GM21619 (cell line): ENCODE results near the gene EED.

Source experiments
- ATAC-seq: cut with Tn5 transposase; IDR thresholded peaks from one replicate; pipeline ENCODE4 v1.9.1; 2021; ENCODE audit not compliant: unreplicated experiment

The EED gene, protein sequence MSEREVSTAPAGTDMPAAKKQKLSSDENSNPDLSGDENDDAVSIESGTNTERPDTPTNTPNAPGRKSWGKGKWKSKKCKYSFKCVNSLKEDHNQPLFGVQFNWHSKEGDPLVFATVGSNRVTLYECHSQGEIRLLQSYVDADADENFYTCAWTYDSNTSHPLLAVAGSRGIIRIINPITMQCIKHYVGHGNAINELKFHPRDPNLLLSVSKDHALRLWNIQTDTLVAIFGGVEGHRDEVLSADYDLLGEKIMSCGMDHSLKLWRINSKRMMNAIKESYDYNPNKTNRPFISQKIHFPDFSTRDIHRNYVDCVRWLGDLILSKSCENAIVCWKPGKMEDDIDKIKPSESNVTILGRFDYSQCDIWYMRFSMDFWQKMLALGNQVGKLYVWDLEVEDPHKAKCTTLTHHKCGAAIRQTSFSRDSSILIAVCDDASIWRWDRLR

DNA sequence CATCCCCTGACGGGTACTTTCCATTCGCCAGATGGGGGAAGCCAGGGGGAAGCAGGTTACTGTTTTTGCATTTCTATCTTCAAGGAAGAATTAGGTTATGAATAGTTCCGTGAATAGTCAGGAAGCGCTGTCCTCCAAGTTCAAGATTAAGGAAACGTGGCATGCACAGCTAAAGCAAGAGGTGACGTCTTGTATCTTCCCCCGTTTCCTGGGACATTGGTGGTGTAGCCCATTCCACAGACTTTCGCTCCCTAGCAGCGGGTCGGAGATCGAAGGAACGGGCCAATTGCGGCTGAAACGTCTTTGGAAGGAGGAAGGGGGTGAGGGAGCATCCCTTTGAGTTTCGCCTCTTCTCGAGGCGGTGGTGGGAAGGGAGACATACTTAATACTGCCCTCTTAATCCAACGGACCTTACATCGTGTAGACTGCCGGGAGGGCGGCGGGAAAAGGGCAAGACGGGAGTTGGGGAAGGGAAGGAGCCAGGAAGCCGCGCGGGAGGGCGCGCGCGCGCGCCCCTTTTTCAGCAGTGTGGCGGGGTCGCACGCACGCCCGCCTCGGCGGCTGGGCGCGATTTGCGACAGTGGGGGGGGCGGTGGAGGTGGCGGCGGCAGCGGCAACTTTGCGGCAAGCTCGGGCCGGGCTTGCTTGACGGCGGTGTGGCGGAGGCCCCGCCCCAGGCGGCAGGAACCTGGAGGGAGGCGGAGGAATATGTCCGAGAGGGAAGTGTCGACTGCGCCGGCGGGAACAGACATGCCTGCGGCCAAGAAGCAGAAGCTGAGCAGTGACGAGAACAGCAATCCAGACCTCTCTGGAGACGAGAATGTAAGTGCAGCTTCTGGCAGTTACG is at the start of gene EED:
TSS of gene EED (plus strand) at position 232 of the 847 bp plus-strand sequence. CDS start at position 709, 477 bp downstream.
- peak; percentile 58 for ATAC-seq

- ATAC-seq: no peak
Measured at GRCh38 chr11:86194998-86195397, 49.6 kb upstream of the EED start.

DNA sequence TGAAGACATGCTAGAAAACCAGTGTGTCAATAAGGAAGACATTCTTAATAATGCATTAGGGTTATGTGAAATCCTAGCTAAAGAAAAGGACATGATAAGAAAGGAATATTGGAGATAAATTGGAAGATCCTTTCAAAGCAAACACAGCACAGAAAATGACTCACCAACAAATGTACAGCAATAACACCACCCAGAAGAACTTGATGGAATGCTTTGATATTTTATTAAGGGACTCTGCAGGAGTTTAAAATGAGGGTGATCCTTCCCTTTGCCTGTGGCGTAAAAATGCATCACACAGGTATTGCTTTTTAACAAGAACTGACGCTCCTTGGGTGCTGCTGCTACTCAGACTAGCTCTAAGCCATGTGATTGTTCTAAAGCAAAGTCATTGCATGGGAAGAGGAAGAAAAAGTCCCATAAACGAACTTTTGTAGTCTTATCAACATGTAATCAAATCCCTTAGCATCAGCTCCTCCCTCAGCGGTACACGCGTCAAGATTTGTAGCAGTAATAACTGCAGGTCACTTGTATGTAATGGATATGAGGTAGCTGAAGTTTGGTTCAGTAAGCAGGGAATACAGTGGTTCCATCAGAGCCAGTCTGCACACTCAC is 48.4 kb upstream of the EED start:
- no peak for ATAC-seq

DNA sequence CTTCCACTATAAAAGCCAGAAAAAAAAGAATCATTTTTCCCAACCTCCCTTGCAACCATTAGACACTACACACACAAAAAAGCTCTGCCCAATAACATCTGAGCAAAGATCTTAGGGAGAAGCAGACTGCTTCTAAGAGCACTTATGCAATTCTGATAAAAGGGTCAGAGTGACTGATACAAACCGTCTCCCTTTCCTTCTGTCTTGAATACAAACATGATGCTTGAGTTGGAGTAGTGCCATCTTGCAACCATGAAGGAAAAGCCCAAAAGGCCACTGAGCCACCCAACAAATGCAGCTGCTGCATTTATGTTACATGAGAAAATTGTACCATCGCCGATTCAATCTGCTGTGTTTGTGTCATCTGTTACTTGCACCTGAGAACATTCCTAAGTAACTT is 47.6 kb upstream of the EED start:
- no peak for ATAC-seq

DNA sequence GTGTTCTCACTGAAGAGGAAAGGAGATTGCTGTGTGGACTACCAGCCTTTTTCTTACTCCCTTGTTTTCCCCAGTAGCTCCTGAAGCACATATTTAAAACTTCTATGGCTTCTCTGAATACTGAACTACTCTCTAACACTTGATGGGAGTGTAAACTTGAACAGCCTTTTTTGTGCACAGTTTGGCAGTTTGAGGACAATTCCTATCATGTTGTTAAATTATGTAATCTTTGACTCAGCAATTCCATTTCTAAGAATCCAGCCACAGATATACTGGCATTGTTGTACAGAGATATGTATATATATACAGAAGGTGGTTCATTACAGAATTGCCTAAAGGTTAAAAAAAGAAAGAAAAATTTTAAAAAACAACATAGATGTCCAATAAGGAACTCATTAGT is 47.1 kb upstream of the EED start:
- no peak for ATAC-seq

DNA sequence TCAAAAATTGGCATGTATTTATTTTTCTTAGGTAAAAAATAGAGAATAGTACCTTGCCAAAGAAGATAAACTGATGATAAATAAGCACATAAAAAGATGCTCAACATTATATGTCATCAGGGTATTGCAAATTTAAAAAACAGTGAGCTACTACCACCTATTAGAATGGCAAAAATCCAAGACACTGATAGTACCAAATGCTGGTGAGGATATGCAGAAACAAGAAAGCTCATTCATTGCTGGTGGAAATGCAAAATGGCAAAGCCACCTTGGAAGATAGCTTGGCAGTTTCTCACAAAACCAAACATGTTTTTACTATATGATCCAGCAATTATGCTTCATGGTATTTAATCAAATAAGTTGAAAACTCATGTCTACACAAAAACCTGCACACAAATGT is 46.4 kb upstream of the EED start:
- no peak for ATAC-seq

DNA sequence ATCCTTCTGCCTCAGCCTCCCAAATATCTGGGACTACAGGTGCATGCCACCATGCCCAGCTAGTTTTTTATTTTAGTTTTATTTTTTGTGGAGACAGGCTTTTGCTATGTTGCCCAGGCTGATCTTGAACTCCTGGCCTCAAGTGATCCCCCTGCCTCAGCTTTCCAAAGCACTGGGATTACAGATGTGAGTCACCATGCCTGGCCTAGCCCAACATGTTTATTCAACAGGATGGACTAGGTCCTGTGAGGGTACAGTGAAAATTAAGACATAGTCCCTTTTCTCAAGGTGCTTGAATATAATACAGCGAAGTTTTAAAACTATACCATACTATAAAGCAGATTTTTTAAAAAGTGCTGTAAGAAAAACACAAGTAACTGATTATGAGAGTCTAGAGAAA is 45.2 kb upstream of the EED start:
- ATAC-seq: no peak

DNA sequence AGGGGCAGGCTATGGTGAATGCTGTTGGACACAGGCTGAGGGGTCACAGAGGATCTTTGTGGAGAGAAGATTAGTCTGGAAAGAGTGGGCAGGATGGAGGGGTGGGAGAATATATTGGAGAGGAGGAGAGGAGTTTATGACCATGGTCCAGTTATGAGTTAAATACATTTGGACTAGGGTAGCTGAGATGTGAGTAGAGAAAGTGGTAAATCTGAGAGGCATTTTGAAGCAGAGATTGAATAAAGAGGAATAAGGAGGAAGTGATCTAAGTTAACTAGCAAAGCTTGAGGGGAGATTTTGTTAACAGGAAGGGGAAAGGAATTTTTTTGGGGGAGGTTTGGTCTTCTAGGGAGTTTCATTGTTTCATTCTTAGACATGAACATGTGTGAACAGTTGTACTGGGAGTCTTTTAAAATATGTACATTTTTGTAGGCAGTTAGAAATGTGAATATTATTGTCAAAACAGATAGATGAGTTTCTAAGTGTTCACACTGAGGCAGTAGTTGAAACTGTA is 43.1 kb upstream of the EED start:
- no peak for ATAC-seq

DNA sequence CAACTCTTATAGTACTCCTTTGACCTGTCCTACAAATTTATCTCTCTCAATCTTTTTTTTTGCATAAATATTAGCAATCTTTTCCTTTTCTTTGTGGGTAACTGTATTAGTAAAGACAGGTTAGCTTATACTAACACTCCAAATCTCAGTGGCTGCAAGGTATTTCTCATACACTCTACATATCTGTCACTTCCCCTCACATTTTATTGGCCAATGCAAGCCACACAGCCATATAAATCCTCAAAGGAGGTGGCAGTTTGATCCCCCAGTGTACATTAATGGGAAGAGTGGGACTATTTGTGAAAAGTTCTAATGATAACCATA is 42.6 kb upstream of the EED start:
- ATAC-seq: peak; percentile 50

DNA sequence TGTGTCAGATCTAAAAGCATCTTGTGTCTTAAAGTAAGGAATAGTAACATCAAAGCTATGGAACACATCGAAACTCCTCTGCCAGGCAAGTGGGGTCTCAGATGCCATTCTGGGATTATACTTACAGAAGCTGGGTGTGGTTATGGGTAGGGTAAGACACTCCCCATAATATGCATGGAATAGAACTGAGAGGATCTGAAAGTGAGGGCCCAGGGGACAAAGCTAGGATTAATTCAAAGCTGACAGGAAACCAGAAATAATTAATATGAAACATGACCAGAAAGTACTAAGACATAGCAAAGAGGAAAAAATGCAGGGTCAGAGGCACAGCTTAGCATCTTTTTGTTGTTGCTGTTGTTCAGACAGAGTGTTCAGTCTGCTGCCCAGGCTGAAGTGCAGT is 40.2 kb upstream of the EED start:
- no peak for ATAC-seq

GRCh38 chr11:86205421-86206336 is 38.9 kb upstream of the EED start:
- no peak for ATAC-seq

GRCh38 chr11:86206337-86206695 is 38.2 kb upstream of the EED start:
- no peak for ATAC-seq

DNA sequence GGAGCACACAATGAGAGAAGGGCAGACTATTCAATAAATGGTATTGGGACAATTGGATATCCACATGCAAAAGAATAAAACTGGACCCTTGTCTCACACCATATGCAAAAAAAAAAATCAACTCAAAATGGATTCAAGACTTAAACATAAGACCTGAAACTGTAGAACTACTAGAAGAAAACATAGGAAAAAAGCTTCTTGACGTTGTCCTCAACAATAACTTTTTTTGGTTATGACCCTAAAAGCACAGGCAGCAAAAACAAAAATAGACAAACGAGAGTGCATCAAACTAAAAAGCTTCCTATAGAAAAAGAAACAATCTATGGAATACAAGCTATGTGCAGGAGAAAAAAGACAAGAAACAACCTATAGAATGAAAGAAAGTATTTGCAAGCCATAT is 37.1 kb upstream of the EED start:
- ATAC-seq: no peak

- ATAC-seq: no peak
Measured at GRCh38 chr11:86208572-86208971, 36.0 kb upstream of the EED start.

GRCh38 chr11:86209806-86210657 is 34.5 kb upstream of the EED start:
- ATAC-seq: no peak

DNA sequence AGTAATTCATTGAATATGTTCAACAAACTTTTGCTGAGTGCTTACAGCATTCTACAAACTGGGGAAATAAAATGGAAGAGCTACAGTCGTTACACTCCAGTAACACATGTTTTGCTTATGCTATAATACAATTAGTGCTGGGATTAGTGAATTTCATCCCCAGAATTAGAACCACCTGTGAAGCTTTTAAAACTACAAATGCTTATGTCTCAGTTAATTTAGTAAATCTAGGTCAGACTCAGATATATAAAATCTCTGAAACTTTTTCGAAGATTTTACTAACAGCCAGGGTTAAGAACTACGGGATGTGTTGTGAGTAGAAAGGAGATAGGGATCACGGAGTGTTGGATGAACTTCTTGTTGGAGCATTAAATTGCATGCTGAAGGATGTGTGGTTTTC is 33.7 kb upstream of the EED start:
- ATAC-seq: no peak

GRCh38 chr11:86211619-86212018 is 32.9 kb upstream of the EED start:
- peak; percentile 49 for ATAC-seq

GRCh38 chr11:86212019-86212611 is 32.4 kb upstream of the EED start:
- no peak for ATAC-seq

- peak; percentile 45 for ATAC-seq
Measured at GRCh38 chr11:86214710-86215109, 29.8 kb upstream of the EED start.
